ENCODE measurements around the gene RAB20. TPM values are rescaled to one million over a fixed set of nuclear protein-coding genes. Genes with fewer than 3 reads are reported as not detected.

Gene RAB20
- total and polyA plus RNA-seq, 2 of the 8 experiments (the other 6 are each of a cell fraction or from before 2014, with no cell fraction given): 14.8 to 27.9 TPM

- no peak overlapping the region for H4K5ac ChIP-seq (ENCODE audit: insufficient read length, low read depth, low read length)
- H3K14ac ChIP-seq (ENCODE audit: insufficient read length): no peak overlapping the region
- H4K8ac ChIP-seq (ENCODE audit: extremely low read depth, insufficient read depth, low read length): no peak overlapping the region
- H3K4ac ChIP-seq (replicated peaks; ENCODE audit: insufficient read length, low read depth, low read length): no peak overlapping the region
- ChIA-PET CTCF (ENCODE audit: partially characterized antibody) (interaction anchor here (1.0 kb wide), 1 partner anchor 10 kb away, joined by 6 read pairs; no protein-coding TSS in a partner anchor), POLR2A (ENCODE audit: partially characterized antibody) (interaction anchor here (0.7 kb wide), 1 partner anchor 131 kb away, joined by 3 read pairs; the partner anchor contains the start of gene ING1)
- no peak overlapping the region for H2BK20ac ChIP-seq (ENCODE audit: low read length)
- H3K79me1 ChIP-seq (ENCODE audit: low read depth, low read length): no peaks in the 10 kb centered on the region
- no peak for DNase-seq (ENCODE audit: low read depth in 1 of 2, low spot score in 2 of 2)
- H3K4me2 ChIP-seq (ENCODE audit: insufficient read depth in 1 of 2, low read depth in 2 of 2, low read length in 2 of 2): no peak overlapping the region
- H2BK12ac ChIP-seq (ENCODE audit: low read depth, low read length): no peak overlapping the region
- no peaks in the 10 kb centered on the region for H3K36me3 ChIP-seq (ENCODE audit: control insufficient read depth in 2 of 4, insufficient read depth in 4 of 4, low read length in 3 of 4)
- H3K18ac ChIP-seq (ENCODE audit: extremely low read depth, low read length): no peak overlapping the region
- no peak overlapping the region for H3K4me3 ChIP-seq (ENCODE audit: extremely low read depth in 1 of 4, insufficient read depth in 2 of 4, low read depth in 3 of 4, low read length in 4 of 4)
- H2BK120ac ChIP-seq (replicated peaks; ENCODE audit: low read depth, low read length): no peak overlapping the region
- H3K27me3 ChIP-seq (replicated peaks in 1 of 4; ENCODE audit: control insufficient read depth in 3 of 4, extremely low read depth in 1 of 4, insufficient read depth in 3 of 4, low read length in 3 of 4): no peaks in the 10 kb centered on the region
- no peak overlapping the region for H2AFZ ChIP-seq (ENCODE audit: low read length)
- no peak overlapping the region for H2BK15ac ChIP-seq (ENCODE audit: low read length)
- H3K9me3 ChIP-seq (ENCODE audit: insufficient read depth in 2 of 2, low read depth in 1 of 2, low read length in 1 of 2): no peaks in the 10 kb centered on the region
- no peaks in the 10 kb centered on the region for H3K79me2 ChIP-seq (ENCODE audit: control insufficient read depth in 1 of 2, insufficient read depth in 2 of 2, low read length in 2 of 2)
- H3K9ac ChIP-seq (replicated peaks in 1 of 4; ENCODE audit: extremely low read depth in 1 of 4, low read depth in 3 of 4, low read length in 3 of 4): no peak overlapping the region
- no peak overlapping the region for H4K91ac ChIP-seq (replicated peaks; ENCODE audit: insufficient read length, low read length)
- no peaks in the 10 kb centered on the region for H3K4me1 ChIP-seq (replicated peaks in 1 of 4; ENCODE audit: control insufficient read depth in 3 of 4, insufficient read depth in 4 of 4, low read length in 3 of 4)
- TF ChIP-seq EZH2 (IDR thresholded peaks at IDR 0.05; ENCODE audit: low read depth, low read length, severe bottlenecking) (no peak), JUN (IDR thresholded peaks at IDR 0.05; ENCODE audit: low read depth, low read length) (no peak), TAF1 (IDR thresholded peaks at IDR 0.05; ENCODE audit: low read depth, low read length) (no peak)
- H3K23me2 ChIP-seq (ENCODE audit: low read depth, low read length): no peaks in the 10 kb centered on the region
- no peak overlapping the region for H3K56ac ChIP-seq (replicated peaks; ENCODE audit: insufficient read length, low read depth, low read length)
- H2AK5ac ChIP-seq (ENCODE audit: low read depth, low read length): no peak overlapping the region
- no peak overlapping the region for H2BK5ac ChIP-seq (ENCODE audit: low read depth, low read length)
- no peak overlapping the region for H3K27ac ChIP-seq (ENCODE audit: low read depth, low read length)
- WGBS, 2 experiments (ENCODE audit: extremely low coverage in 1 of 2, insufficient coverage in 1 of 2, insufficient read length in 1 of 2, insufficient replicate concordance in 2 of 2, low coverage in 1 of 2, low lambda C conversion rate in 2 of 2, missing lambda C conversion rate in 1 of 2): 96% methylated on average over 10 of the region's 13 CpGs; no CpG with 5 or more reads in 1 of the 2 experiments
- FAIRE-seq: no peak
- no peak overlapping the region for H3K23ac ChIP-seq (ENCODE audit: insufficient read length)
- H4K20me1 ChIP-seq (replicated peaks in 1 of 2; ENCODE audit: control insufficient read depth in 1 of 2, insufficient read depth in 2 of 2, low read length in 2 of 2): no peaks in the 10 kb centered on the region
Observed at GRCh38 chr13:110583178-110583865, 21.8 kb upstream of the RAB20 start.
